ENCODE data around the gene CDX1. TPM values are rescaled to one million over a fixed set of nuclear protein-coding genes. Genes with fewer than 3 reads are reported as not detected.

CDX1 gene
- total RNA-seq, 3 donors from 2014 or later = 0.13 TPM; not detected in 2

- no peaks in the 10 kb centered on the region for H3K36me3 Mint-ChIP-seq (ENCODE audit: insufficient read depth)
- no peaks in the 10 kb centered on the region for H3K4me1 Mint-ChIP-seq (ENCODE audit: low read depth)
- no peak for ATAC-seq
- no peaks in the 10 kb centered on the region for H3K9me3 Mint-ChIP-seq
- H3K27me3 Mint-ChIP-seq (ENCODE audit: low read depth) = no peaks in the 10 kb centered on the region
- no peak overlapping the region for H3K4me3 Mint-ChIP-seq
- DNase-seq = no peak
These were observed 18.9 kb upstream of the CDX1 start for GRCh38 chr5:150147670-150148069.

GRCh38 chr5:150148117-150148927 is 18.3 kb upstream of the CDX1 start:
- no peak for DNase-seq
- H3K36me3 Mint-ChIP-seq (ENCODE audit: insufficient read depth) = no peaks in the 10 kb centered on the region
- ATAC-seq = no peak
- no peaks in the 10 kb centered on the region for H3K27me3 Mint-ChIP-seq (ENCODE audit: low read depth)
- H3K9me3 Mint-ChIP-seq = no peaks in the 10 kb centered on the region
- no peaks in the 10 kb centered on the region for H3K4me1 Mint-ChIP-seq (ENCODE audit: low read depth)
- no peak overlapping the region for H3K4me3 Mint-ChIP-seq

GRCh38 chr5:150149618-150150017 is 17.0 kb upstream of the CDX1 start:
- peaks cover 2% of the 10 kb centered on the region for H3K4me1 Mint-ChIP-seq (ENCODE audit: low read depth)
- no peaks in the 10 kb centered on the region for H3K36me3 Mint-ChIP-seq (ENCODE audit: insufficient read depth)
- H3K4me3 Mint-ChIP-seq = no peak overlapping the region
- ATAC-seq (no peak), DNase-seq (no peak)
- H3K9me3 Mint-ChIP-seq = no peaks in the 10 kb centered on the region
- H3K27me3 Mint-ChIP-seq (ENCODE audit: low read depth) = peaks cover 8% of the 10 kb centered on the region

GRCh38 chr5:150152636-150153462 is 13.7 kb upstream of the CDX1 start:
- no peak for DNase-seq
- Mint-ChIP-seq H3K36me3 (ENCODE audit: insufficient read depth) (no peaks in the 10 kb centered on the region), H3K9me3 (no peaks in the 10 kb centered on the region), H3K4me1 (ENCODE audit: low read depth) (peaks cover 6% of the 10 kb centered on the region), H3K27me3 (ENCODE audit: low read depth) (peaks cover 22% of the 10 kb centered on the region), H3K4me3 (no peak overlapping the region)
- no peak for ATAC-seq

GRCh38 chr5:150153483-150153882 is 13.1 kb upstream of the CDX1 start:
- DNase-seq (no peak), ATAC-seq (no peak)
- H3K36me3 Mint-ChIP-seq (ENCODE audit: insufficient read depth) = no peaks in the 10 kb centered on the region
- H3K9me3 Mint-ChIP-seq = no peaks in the 10 kb centered on the region
- H3K4me3 Mint-ChIP-seq = no peak overlapping the region
- H3K27me3 Mint-ChIP-seq (ENCODE audit: low read depth) = peaks cover 24% of the 10 kb centered on the region
- peaks cover 6% of the 10 kb centered on the region for H3K4me1 Mint-ChIP-seq (ENCODE audit: low read depth)

- Mint-ChIP-seq H3K36me3 (ENCODE audit: insufficient read depth) (no peaks in the 10 kb centered on the region), H3K9me3 (no peaks in the 10 kb centered on the region), H3K27me3 (ENCODE audit: low read depth) (peaks cover 27% of the 10 kb centered on the region), H3K4me3 (peak overlapping the region; percentile 57), H3K4me1 (ENCODE audit: low read depth) (peaks cover 6% of the 10 kb centered on the region)
- no peak for ATAC-seq
- DNase-seq = no peak
These were observed 12.5 kb upstream of the CDX1 start for GRCh38 chr5:150153957-150154617.

GRCh38 chr5:150154618-150155128 is 11.9 kb upstream of the CDX1 start:
- DNase-seq (no peak), ATAC-seq (no peak)
- Mint-ChIP-seq H3K27me3 (ENCODE audit: low read depth) (peaks cover 27% of the 10 kb centered on the region), H3K4me1 (ENCODE audit: low read depth) (peaks cover 6% of the 10 kb centered on the region), H3K4me3 (peak overlapping the region; percentile 57), H3K9me3 (no peaks in the 10 kb centered on the region), H3K36me3 (ENCODE audit: insufficient read depth) (no peaks in the 10 kb centered on the region)

- H3K9me3 Mint-ChIP-seq = no peaks in the 10 kb centered on the region
- peak; percentile 26 for DNase-seq
- H3K4me1 Mint-ChIP-seq (ENCODE audit: low read depth) = peaks cover 6% of the 10 kb centered on the region
- no peaks in the 10 kb centered on the region for H3K36me3 Mint-ChIP-seq (ENCODE audit: insufficient read depth)
- peak within 1 kb of the TSS; percentile 82 for H3K4me3 Mint-ChIP-seq
- peaks cover 27% of the 10 kb centered on the region for H3K27me3 Mint-ChIP-seq (ENCODE audit: low read depth)
- ATAC-seq = peak; percentile 68 to 81
These were observed 11.1 kb upstream of the CDX1 start, which contains the start of gene PDGFRB for GRCh38 chr5:150155258-150156026. Gene PDGFRB (minus strand): TSS chr5:150155845. CDS start chr5:150137047, 18,798 bp downstream.

GRCh38 chr5:150156027-150156368 is 10.6 kb upstream of the CDX1 start:
- ATAC-seq (no peak), DNase-seq (no peak)
- H3K27me3 Mint-ChIP-seq (ENCODE audit: low read depth) = peaks cover 27% of the 10 kb centered on the region
- no peaks in the 10 kb centered on the region for H3K36me3 Mint-ChIP-seq (ENCODE audit: insufficient read depth)
- no peaks in the 10 kb centered on the region for H3K9me3 Mint-ChIP-seq
- H3K4me3 Mint-ChIP-seq = peak overlapping the region; percentile 82
- H3K4me1 Mint-ChIP-seq (ENCODE audit: low read depth) = peaks cover 6% of the 10 kb centered on the region

- ATAC-seq = no peak
- no peaks in the 10 kb centered on the region for H3K36me3 Mint-ChIP-seq (ENCODE audit: insufficient read depth)
- peaks cover 27% of the 10 kb centered on the region for H3K27me3 Mint-ChIP-seq (ENCODE audit: low read depth)
- peaks cover 6% of the 10 kb centered on the region for H3K4me1 Mint-ChIP-seq (ENCODE audit: low read depth)
- H3K9me3 Mint-ChIP-seq = no peaks in the 10 kb centered on the region
- no peak for DNase-seq
- no peak overlapping the region for H3K4me3 Mint-ChIP-seq
These were observed 10.0 kb upstream of the CDX1 start for GRCh38 chr5:150156540-150156939.

GRCh38 chr5:150157168-150157567 is 9.4 kb upstream of the CDX1 start:
- Mint-ChIP-seq H3K4me3 (no peak overlapping the region), H3K36me3 (ENCODE audit: insufficient read depth) (no peaks in the 10 kb centered on the region), H3K27me3 (ENCODE audit: low read depth) (peaks cover 29% of the 10 kb centered on the region), H3K4me1 (ENCODE audit: low read depth) (peaks cover 6% of the 10 kb centered on the region), H3K9me3 (no peaks in the 10 kb centered on the region)
- no peak for DNase-seq
- ATAC-seq = no peak

GRCh38 chr5:150158170-150158949 is 8.2 kb upstream of the CDX1 start:
- peaks cover 6% of the 10 kb centered on the region for H3K4me1 Mint-ChIP-seq (ENCODE audit: low read depth)
- peaks cover 29% of the 10 kb centered on the region for H3K27me3 Mint-ChIP-seq (ENCODE audit: low read depth)
- no peak for ATAC-seq
- no peak overlapping the region for H3K4me3 Mint-ChIP-seq
- no peaks in the 10 kb centered on the region for H3K9me3 Mint-ChIP-seq
- DNase-seq = no peak
- no peaks in the 10 kb centered on the region for H3K36me3 Mint-ChIP-seq (ENCODE audit: insufficient read depth)

- no peak for DNase-seq
- Mint-ChIP-seq H3K36me3 (ENCODE audit: insufficient read depth) (no peaks in the 10 kb centered on the region), H3K4me1 (ENCODE audit: low read depth) (peaks cover 6% of the 10 kb centered on the region), H3K4me3 (no peak overlapping the region), H3K27me3 (ENCODE audit: low read depth) (peaks cover 23% of the 10 kb centered on the region), H3K9me3 (no peaks in the 10 kb centered on the region)
- ATAC-seq = no peak
These were observed 7.5 kb upstream of the CDX1 start for GRCh38 chr5:150159031-150159430.

Data from activated T-cell treated with anti-CD3 and anti-CD28 coated beads, Interleukin-2, amount 50 U/mL, for 4 hours (primary cell).